CD4-positive, alpha-beta T cell treated with Interleukin-17A for 1 hour (primary cell): ENCODE data around the gene AQP5.
"Not testable (repeated sequence)": the region's sequence is repeated elsewhere in the genome, so short reads cannot be mapped to it uniquely, and the experiment has no call there.

Experiments used
- DNase-seq: peaks from one replicate; pipeline ENCODE4 v3.0.0-alpha.2; 2020

AQP5 gene

GRCh38 chr12:49983892-49984291 lies 22.2 kb downstream of the AQP5 start:
- no peak for DNase-seq

GRCh38 chr12:49984476-49985359 lies 23.0 kb downstream of the AQP5 start:
- no peak for DNase-seq

GRCh38 chr12:49985981-49986380 lies 24.3 kb downstream of the AQP5 start:
- DNase-seq = no peak

GRCh38 chr12:49986476-49986875 lies 24.8 kb downstream of the AQP5 start:
- DNase-seq = not testable (repeated sequence)

GRCh38 chr12:49987625-49988303 lies 26.1 kb downstream of the AQP5 start:
- no peak for DNase-seq

GRCh38 chr12:49989400-49989799 lies 27.7 kb downstream of the AQP5 start:
- not testable (repeated sequence) for DNase-seq

- no peak for DNase-seq
These were observed 28.6 kb downstream of the AQP5 start for GRCh38 chr12:49990273-49990672.

- no peak for DNase-seq
These were observed 36.8 kb downstream of the AQP5 start for GRCh38 chr12:49998453-49998852.

GRCh38 chr12:50003595-50003994 lies 41.9 kb downstream of the AQP5 start:
- no peak for DNase-seq

GRCh38 chr12:50004696-50005095 lies 43.0 kb downstream of the AQP5 start:
- no peak for DNase-seq

DNA sequence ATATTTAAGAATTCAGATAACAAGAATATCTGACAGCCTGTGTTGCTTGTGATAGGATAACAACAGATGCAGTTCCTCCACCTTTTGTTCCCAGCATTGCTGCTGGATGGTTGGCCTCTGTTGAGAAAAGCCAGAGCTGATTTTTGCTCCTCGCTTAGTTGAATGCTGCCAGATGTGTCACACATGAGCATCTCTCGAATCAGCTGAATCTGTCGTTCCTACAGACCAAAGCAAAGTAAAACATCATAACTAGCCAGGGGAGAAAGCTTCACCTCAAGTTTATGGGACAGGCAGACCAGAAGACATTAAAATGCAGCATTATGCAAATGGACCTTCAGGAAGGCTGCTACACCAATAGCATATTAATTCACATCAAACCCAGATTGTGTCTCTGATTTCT lies 43.5 kb downstream of the AQP5 start:
- no peak for DNase-seq

DNA sequence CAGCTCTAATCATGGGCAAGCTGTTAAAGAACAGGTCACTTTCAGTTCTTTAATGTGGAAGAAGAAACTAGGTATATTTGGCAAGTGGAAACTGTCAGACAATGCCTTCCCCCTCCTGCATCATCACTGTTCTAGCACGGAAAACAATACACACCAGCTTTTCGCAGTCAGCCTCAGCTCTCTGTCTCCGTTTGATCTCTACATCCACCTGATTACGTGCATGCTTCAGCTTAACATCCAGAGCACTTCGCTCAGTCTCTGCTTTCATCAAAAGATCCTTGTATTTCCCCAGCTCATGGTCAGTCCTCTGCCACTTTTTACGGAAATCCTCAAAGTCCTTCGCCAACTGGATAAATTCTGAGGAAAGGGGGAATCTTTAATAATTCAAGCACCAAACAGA lies 44.6 kb downstream of the AQP5 start:
- no peak for DNase-seq

DNA sequence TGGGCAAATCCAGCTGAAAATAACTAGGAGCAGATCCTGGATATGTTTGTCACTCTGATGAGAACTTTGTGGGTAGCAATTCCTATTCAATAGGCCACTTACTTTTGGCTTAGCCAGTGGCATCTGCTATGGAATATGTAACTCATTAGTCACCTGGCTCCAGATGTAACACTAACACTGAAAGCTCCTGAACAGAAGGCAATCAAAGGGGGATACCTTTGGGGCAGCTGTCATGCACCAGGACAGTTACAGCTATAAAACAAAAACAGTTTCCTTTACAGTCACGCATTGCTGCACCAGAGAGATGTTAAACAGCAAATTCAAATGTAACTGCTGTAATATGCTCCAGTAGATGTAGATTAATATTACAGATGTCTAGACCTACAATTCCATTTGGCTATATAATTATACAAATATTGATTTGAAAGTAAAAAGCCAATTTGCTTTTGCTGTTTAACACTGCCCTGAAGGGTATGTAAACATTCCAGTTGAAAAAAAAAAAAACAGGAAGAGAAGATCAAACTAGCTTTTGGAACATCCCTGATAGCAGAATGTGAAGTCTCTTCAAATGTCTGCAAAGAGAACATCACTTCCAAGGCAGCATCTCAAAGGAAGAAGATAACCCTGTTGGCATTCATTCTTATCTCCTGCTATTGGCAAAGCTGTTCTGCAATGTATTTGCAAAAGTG lies 45.2 kb downstream of the AQP5 start:
- DNase-seq = no peak

GRCh38 chr12:50013361-50014147 lies 51.9 kb downstream of the AQP5 start:
- peak; percentile 18 for DNase-seq

- DNase-seq = no peak
These were observed 52.7 kb downstream of the AQP5 start for GRCh38 chr12:50014342-50014741.
